CD14-positive monocyte (primary cell): Measurements from ENCODE around the gene CPD. TPM values are rescaled to one million over a fixed set of nuclear protein-coding genes. Genes with fewer than 3 reads are reported as not detected.

Experiments
- DNase-seq, 3 donors: peaks; one replicate each; pipeline ENCODE4 v3.0.0-alpha.2; 2011 to 2022
- H2AFZ ChIP-seq: 2 replicates; pipeline ENCODE4 v1.6.0; 2012; ENCODE audit warnings: mild to moderate bottlenecking, low read depth, low read length, inconsistent platforms; ENCODE audit not compliant: insufficient read depth, poor library complexity, severe bottlenecking
- H3K27ac ChIP-seq, 2 donors: 1 replicate in 1 of 2; 2 replicates in 1 of 2; pipeline ENCODE4 v1.5.1; 2012 to 2013; ENCODE audit warnings: low read length in 2 of 2, control low read depth in 1 of 2, inconsistent platforms in 1 of 2, low read depth in 1 of 2, mild to moderate bottlenecking in 1 of 2
- H3K27me3 ChIP-seq, 2 donors: one replicate each; pipeline versions ENCODE4 v1.6.0 to v1.6.1; 2011 to 2013; ENCODE audit warnings: low read length in 2 of 2; ENCODE audit not compliant: control insufficient read depth in 2 of 2, insufficient read depth in 2 of 2
- H3K36me3 ChIP-seq, 2 donors: replicated peaks in 1 of 2; 1 replicate in 1 of 2; 2 replicates in 1 of 2; pipeline versions ENCODE4 v1.5.1 to v1.6.1; 2012 to 2013; ENCODE audit warnings: low read length in 2 of 2, control low read depth in 1 of 2, inconsistent platforms in 1 of 2, mild to moderate bottlenecking in 1 of 2; ENCODE audit not compliant: insufficient read depth in 2 of 2, control insufficient read depth in 1 of 2
- H3K4me1 ChIP-seq, 2 donors: 1 replicate in 1 of 2; 2 replicates in 1 of 2; pipeline versions ENCODE4 v1.5.1 to v1.6.1; 2012 to 2013; ENCODE audit warnings: low read length in 2 of 2, control low read depth in 1 of 2, inconsistent platforms in 1 of 2, mild to moderate bottlenecking in 1 of 2, moderate library complexity in 1 of 2; ENCODE audit not compliant: insufficient read depth in 2 of 2, control insufficient read depth in 1 of 2
- H3K4me2 ChIP-seq: replicated peaks from 2 replicates; pipeline ENCODE3; 2012; ENCODE audit warnings: low read length, moderate library complexity, mild to moderate bottlenecking; ENCODE audit not compliant: poor library complexity, severe bottlenecking; ENCODE audit errors: extremely low read depth
- H3K4me3 ChIP-seq, 3 experiments: fragments of 200-600 bp in 1 of 3; sonication (generic) in 1 of 3; replicated peaks in 1 of 3; 1 replicate in 2 of 3; 2 replicates in 1 of 3; pipeline ENCODE4 v1.5.1; 2011 to 2013; ENCODE audit warnings: low read length in 3 of 3, mild to moderate bottlenecking in 3 of 3, control low read depth in 2 of 3, low read depth in 2 of 3, inconsistent platforms in 1 of 3, moderate library complexity in 1 of 3
- H3K79me2 ChIP-seq: 2 replicates; pipeline ENCODE4 v1.6.0; 2012; ENCODE audit warnings: mild to moderate bottlenecking, control low read depth, inconsistent platforms, low read length, moderate library complexity; ENCODE audit not compliant: insufficient read depth
- H3K9ac ChIP-seq: 2 replicates; pipeline ENCODE4 v1.6.0; 2017; ENCODE audit warnings: low read length, mild to moderate bottlenecking; ENCODE audit not compliant: insufficient read depth, poor library complexity, severe bottlenecking
- H3K9me3 ChIP-seq, 2 donors: replicated peaks in 1 of 2; 1 replicate in 1 of 2; 2 replicates in 1 of 2; pipeline versions ENCODE4 v1.5.1 to v1.6.1; 2012 to 2013; ENCODE audit warnings: low read length in 2 of 2, control low read depth in 1 of 2; ENCODE audit not compliant: control insufficient read depth in 1 of 2, insufficient read depth in 1 of 2
- H4K20me1 ChIP-seq: 2 replicates; pipeline ENCODE4 v1.6.0; 2012; ENCODE audit warnings: mild to moderate bottlenecking, low read length, control low read depth, moderate library complexity; ENCODE audit not compliant: insufficient read depth
- H3K27ac Mint-ChIP-seq, 7 donors: one replicate each; pipeline ENCODE4 v1.8.0; 2020; ENCODE audit warnings: mild to moderate bottlenecking in 7 of 7, mixed read lengths in 7 of 7, moderate library complexity in 6 of 7, inconsistent platforms in 2 of 7
- H3K27me3 Mint-ChIP-seq, 3 donors: one replicate each; pipeline ENCODE4 v1.8.0; 2021 to 2022; ENCODE audit warnings: low read depth in 3 of 3, mild to moderate bottlenecking in 3 of 3, mixed read lengths in 3 of 3, moderate library complexity in 3 of 3, inconsistent platforms in 1 of 3
- H3K36me3 Mint-ChIP-seq, 2 donors: one replicate each; pipeline ENCODE4 v1.8.0; 2020; ENCODE audit warnings: mixed read lengths in 2 of 2, inconsistent platforms in 1 of 2, mild to moderate bottlenecking in 1 of 2
- H3K4me1 Mint-ChIP-seq: one replicate; pipeline ENCODE4 v1.8.0; 2020; ENCODE audit warnings: mild to moderate bottlenecking, mixed read lengths
- H3K4me3 Mint-ChIP-seq, 2 donors: one replicate each; pipeline ENCODE4 v1.8.0; 2020; ENCODE audit warnings: mild to moderate bottlenecking in 2 of 2, mixed read lengths in 2 of 2, moderate library complexity in 1 of 2
- H3K9me3 Mint-ChIP-seq, 7 donors: one replicate each; pipeline ENCODE4 v1.8.0; 2020 to 2022; ENCODE audit warnings: mixed read lengths in 7 of 7, mild to moderate bottlenecking in 6 of 7, moderate library complexity in 6 of 7, inconsistent platforms in 2 of 7
- WGBS: methylation state at CpG from one replicate; pipeline ENCODE4 v1.1.5; 2013; ENCODE audit warnings: missing lambda C conversion rate; ENCODE audit not compliant: insufficient coverage; 5-methylcytosine and 5-hydroxymethylcytosine counted together
- intact Hi-C, 2 donors: fragments of 100-400 bp; cut with micrococcal nuclease; formaldehyde crosslinking; loops; one replicate each; pipeline versions ENCODE4 v1.15.0 to v1.15.1; 2023
- polyA plus RNA-seq, 3 donors: library from polyadenylated mRNA; depleted of rRNA in 1 of 3; unstranded in 2 of 3; stranded (reverse) in 1 of 3; fragments of 300-500 nt in 2 of 3; fragments of >200 nt in 1 of 3; fragmentation: Illumina TruSeq in 2 of 3; gene quantifications; 1 replicate in 2 of 3; 2 replicates in 1 of 3; pipeline ENCODE4 v1.2.3, GENCODE V29; 2012 to 2021
- TF ChIP-seq, protein P1 (sequence below): fragments of 200-600 bp; IDR thresholded peaks from one replicate; pipeline ENCODE4 v1.8.0; 2022; ENCODE audit warnings: antibody characterized with exemption, mild to moderate bottlenecking

CPD gene
- polyA plus RNA-seq, 3 donors, result 9.2 to 47.0 (median 32.2) TPM

DNA sequence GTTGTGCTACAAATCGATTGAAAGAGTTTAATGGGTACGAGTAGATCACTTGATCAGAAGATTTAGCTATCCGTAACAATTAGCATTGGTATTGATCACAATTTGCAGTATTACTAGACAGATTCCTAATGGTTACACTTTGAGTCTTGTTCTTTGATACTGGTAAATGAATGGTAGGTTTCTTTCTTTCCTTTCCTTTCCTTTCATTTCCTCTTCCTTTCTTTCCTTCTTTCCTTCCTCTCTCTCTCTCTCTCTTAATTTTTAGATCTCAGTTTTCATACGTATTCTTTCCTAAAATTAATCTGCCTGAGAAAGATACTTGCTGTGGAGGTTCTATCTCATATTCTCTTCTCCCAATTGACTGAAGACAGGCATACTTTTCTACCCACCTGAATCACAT, 17.9 kb downstream of the CPD start:
- peaks cover 17 to 32% of the 10 kb centered on the region in 2 donors for H3K36me3 ChIP-seq
- H2AFZ ChIP-seq, result no peak overlapping the region
- TF ChIP-seq, protein P1, sequence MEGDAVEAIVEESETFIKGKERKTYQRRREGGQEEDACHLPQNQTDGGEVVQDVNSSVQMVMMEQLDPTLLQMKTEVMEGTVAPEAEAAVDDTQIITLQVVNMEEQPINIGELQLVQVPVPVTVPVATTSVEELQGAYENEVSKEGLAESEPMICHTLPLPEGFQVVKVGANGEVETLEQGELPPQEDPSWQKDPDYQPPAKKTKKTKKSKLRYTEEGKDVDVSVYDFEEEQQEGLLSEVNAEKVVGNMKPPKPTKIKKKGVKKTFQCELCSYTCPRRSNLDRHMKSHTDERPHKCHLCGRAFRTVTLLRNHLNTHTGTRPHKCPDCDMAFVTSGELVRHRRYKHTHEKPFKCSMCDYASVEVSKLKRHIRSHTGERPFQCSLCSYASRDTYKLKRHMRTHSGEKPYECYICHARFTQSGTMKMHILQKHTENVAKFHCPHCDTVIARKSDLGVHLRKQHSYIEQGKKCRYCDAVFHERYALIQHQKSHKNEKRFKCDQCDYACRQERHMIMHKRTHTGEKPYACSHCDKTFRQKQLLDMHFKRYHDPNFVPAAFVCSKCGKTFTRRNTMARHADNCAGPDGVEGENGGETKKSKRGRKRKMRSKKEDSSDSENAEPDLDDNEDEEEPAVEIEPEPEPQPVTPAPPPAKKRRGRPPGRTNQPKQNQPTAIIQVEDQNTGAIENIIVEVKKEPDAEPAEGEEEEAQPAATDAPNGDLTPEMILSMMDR, result no peak
- peaks cover 54% of the 10 kb centered on the region for H3K79me2 ChIP-seq
- intact Hi-C loops, result no loop called here
- Mint-ChIP-seq H3K4me3 (no peak overlapping the region), H3K27ac (no peak overlapping the region), H3K27me3 (peaks cover 0 to 6% (median 1%) of the 10 kb centered on the region in 3 donors), H3K36me3 (peaks cover 32 to 38% of the 10 kb centered on the region in 2 donors), H3K4me1 (peaks cover 13% of the 10 kb centered on the region), H3K9me3 (peaks cover 6 to 11% (median 9%) of the 10 kb centered on the region in 7 donors)
- no peaks in the 10 kb centered on the region for H3K27me3 ChIP-seq
- no peak overlapping the region for H3K4me2 ChIP-seq
- DNase-seq, result no peak
- peaks cover 32% of the 10 kb centered on the region for H4K20me1 ChIP-seq
- H3K9me3 ChIP-seq, result peaks cover 7 to 12% of the 10 kb centered on the region in 2 donors
- H3K4me3 ChIP-seq, result no peak overlapping the region
- H3K4me1 ChIP-seq, result no peaks in the 10 kb centered on the region
- H3K9ac ChIP-seq, result no peak overlapping the region
- no peak overlapping the region for H3K27ac ChIP-seq
- 100% methylated on average over 2 of the region's 4 CpGs for WGBS

DNA sequence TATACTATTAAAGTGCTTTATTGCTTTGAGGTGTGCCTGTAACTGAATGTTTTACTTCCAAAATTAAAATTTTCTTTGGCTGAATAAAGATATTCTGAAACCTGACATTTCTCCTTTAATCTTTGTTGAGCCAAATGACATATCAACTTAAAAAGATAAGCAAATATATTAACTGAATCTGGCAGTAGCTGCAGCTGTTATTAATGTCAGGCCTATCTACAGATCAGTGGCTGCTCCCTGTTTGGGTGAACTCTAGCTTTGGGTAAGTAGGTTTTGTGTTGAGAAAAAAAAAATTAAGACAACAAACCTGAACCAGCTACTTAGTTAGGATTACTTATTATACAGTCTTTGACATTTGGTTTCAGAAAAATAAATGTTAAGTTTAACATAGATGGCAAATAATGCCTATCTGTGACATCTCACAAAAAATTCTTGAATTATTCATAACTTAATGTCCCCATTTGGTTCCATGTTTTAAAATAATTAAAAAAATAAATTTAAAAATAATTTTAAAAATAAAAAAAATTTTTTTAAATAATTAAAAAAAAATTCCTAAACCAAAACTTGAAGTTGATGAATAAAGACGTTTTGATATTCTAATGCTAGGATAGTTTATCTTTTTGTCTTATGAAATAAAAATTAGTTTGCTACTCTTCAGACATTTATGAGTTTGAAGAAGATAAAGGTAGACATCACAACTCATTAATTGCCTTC, 19.8 kb downstream of the CPD start:
- H3K4me2 ChIP-seq, result no peak overlapping the region
- H3K4me1 ChIP-seq, result no peaks in the 10 kb centered on the region
- peaks cover 31 to 33% of the 10 kb centered on the region in 2 donors for H3K36me3 Mint-ChIP-seq
- H3K4me3 Mint-ChIP-seq, result no peak overlapping the region
- H3K27me3 ChIP-seq, result no peaks in the 10 kb centered on the region
- peaks cover 7 to 20% (median 16%) of the 10 kb centered on the region in 7 donors for H3K9me3 Mint-ChIP-seq
- H3K9me3 ChIP-seq, result peaks cover 7 to 12% of the 10 kb centered on the region in 2 donors
- H4K20me1 ChIP-seq, result peaks cover 40% of the 10 kb centered on the region
- peaks cover 13% of the 10 kb centered on the region for H3K4me1 Mint-ChIP-seq
- H3K36me3 ChIP-seq, result peaks cover 2 to 25% of the 10 kb centered on the region in 2 donors
- H3K27ac ChIP-seq, result no peak overlapping the region
- H3K27me3 Mint-ChIP-seq, result peaks cover 0 to 6% (median 1%) of the 10 kb centered on the region in 3 donors
- no peak for DNase-seq
- H2AFZ ChIP-seq, result no peak overlapping the region
- peaks cover 42% of the 10 kb centered on the region for H3K79me2 ChIP-seq
- no peak overlapping the region for H3K27ac Mint-ChIP-seq
- TF ChIP-seq, protein P1, result no peak
- H3K4me3 ChIP-seq, result no peak overlapping the region
- no peak overlapping the region for H3K9ac ChIP-seq
- intact Hi-C loops, result no loop called here
- WGBS, result no CpG with 5 or more reads among the region's 1 CpG
